HepG2 (cell line): Measurements from ENCODE around the gene MESD. TPM values are rescaled to one million over a fixed set of nuclear protein-coding genes. Genes with fewer than 3 reads are reported as not detected.
A peak's percentile ranks its signal among the peaks of the same experiment; 100 is the strongest.

Source experiments
- ATAC-seq: fragments of 200-7000 bp; cut with Tn5 transposase; 3 replicates; pipeline ENCODE4 v1.9.1; 2020; ENCODE audit warnings: mild to moderate bottlenecking, moderate library complexity
- BruUV-seq: library from RNA; stranded (reverse); fragments of 400-500 nt; replicated peaks from 2 replicates; lab custom pipeline; 2021; lab: Mats Ljungman, UMichigan
- CTCF ChIA-PET: fragments of 300-600 bp; formaldehyde crosslinking; extraction: SDS; loops from one replicate; lab custom pipeline; 2021; ENCODE audit warnings: low total read pairs, inconsistent platforms, low intra/inter-chr PET ratio; lab: Yijun Ruan, JAX
- POLR2A ChIA-PET: fragments of 350-600 bp; sonication (Branson Sonifier 250); formaldehyde crosslinking; loops from one replicate; lab custom pipeline; 2020; ENCODE audit warnings: antibody characterized with exemption, inconsistent platforms; lab: Yijun Ruan, JAX
- DNase-seq: peaks from one replicate; pipeline ENCODE4 v3.0.0-alpha.2; 2015; ENCODE audit warnings: low spot score
- FAIRE-seq: peaks from 3 replicates; lab custom pipeline; 2011; peaks lifted over from hg19 to GRCh38; lab: Jason Lieb, UNC
- H2AFZ ChIP-seq: one replicate; pipeline ENCODE4 v1.6.1; 2011; ENCODE audit warnings: low read length, inconsistent platforms
- H3K27ac ChIP-seq: fragments of 300-600 bp; 3 replicates; pipeline ENCODE4 v1.8.0; 2011; ENCODE audit warnings: mixed run types, mild to moderate bottlenecking, mixed read lengths, low read length, inconsistent platforms; ENCODE audit not compliant: insufficient read depth; ENCODE audit errors: extremely low read length
- H3K27me3 ChIP-seq, 2 experiments: fragments of 200-600 bp in 1 of 2; 2 replicates in 1 of 2; 3 replicates in 1 of 2; pipeline versions ENCODE4 v1.6.0 to v1.8.0; 2011; ENCODE audit warnings: low read length in 2 of 2, mild to moderate bottlenecking in 2 of 2, moderate library complexity in 2 of 2, inconsistent platforms in 1 of 2; ENCODE audit not compliant: insufficient read depth in 2 of 2, control insufficient read depth in 1 of 2
- H3K36me3 ChIP-seq, 2 experiments: fragments of 200-600 bp in 1 of 2; replicated peaks in 1 of 2; 2 replicates in 1 of 2; 3 replicates in 1 of 2; pipeline versions ENCODE4 v1.5.1 to v1.8.0; 2011; ENCODE audit warnings: low read length in 2 of 2, inconsistent platforms in 1 of 2; ENCODE audit not compliant: insufficient read depth in 2 of 2, control insufficient read depth in 1 of 2
- H3K4me1 ChIP-seq: 2 replicates; pipeline ENCODE4 v1.5.1; 2012; ENCODE audit warnings: low read length, inconsistent platforms; ENCODE audit not compliant: insufficient read depth
- H3K4me2 ChIP-seq: 2 replicates; pipeline ENCODE4 v1.6.0; 2011; ENCODE audit warnings: low read depth, low read length, inconsistent platforms
- H3K4me3 ChIP-seq, 3 experiments: fragments of 200-600 bp in 1 of 3; sonication (generic), shearing (Covaris generic) in 1 of 3; replicated peaks in 1 of 3; 2 replicates each; pipeline ENCODE4 v1.5.1; 2011 to 2016; ENCODE audit warnings: low read length in 3 of 3, inconsistent platforms in 2 of 3, low read depth in 2 of 3, mild to moderate bottlenecking in 2 of 3, control low read depth in 1 of 3, mixed read lengths in 1 of 3; ENCODE audit not compliant: insufficient read depth in 1 of 3
- H3K79me2 ChIP-seq: one replicate; pipeline ENCODE4 v1.6.1; 2011; ENCODE audit warnings: low read length, inconsistent platforms; ENCODE audit not compliant: insufficient read depth
- H3K9ac ChIP-seq: 2 replicates; pipeline ENCODE4 v1.6.0; 2011; ENCODE audit warnings: mild to moderate bottlenecking, low read depth, low read length, inconsistent platforms; ENCODE audit not compliant: insufficient read depth
- H3K9me3 ChIP-seq: 2 replicates; pipeline ENCODE4 v1.5.1; 2012; ENCODE audit warnings: mild to moderate bottlenecking, low read length
- H4K20me1 ChIP-seq: 2 replicates; pipeline ENCODE4 v1.6.0; 2011; ENCODE audit warnings: inconsistent platforms, mild to moderate bottlenecking, low read length, moderate library complexity; ENCODE audit not compliant: insufficient read depth
- ATF7 ChIP-seq, 2 experiments: fragments of 450-650 bp in 1 of 2; sonication (generic) in 1 of 2; formaldehyde crosslinking in 1 of 2; IDR thresholded peaks; 2 replicates each; pipeline versions ENCODE4 v1.4.0 to v1.6.1; 2016 to 2020; ENCODE audit warnings: antibody characterized with exemption in 1 of 2, mild to moderate bottlenecking in 1 of 2, missing genetic modification reagents in 1 of 2
- CREB1 ChIP-seq, 2 experiments: fragments of 450-650 bp in 1 of 2; IDR thresholded peaks; 2 replicates each; pipeline ENCODE4 v1.6.1; 2016 to 2017; ENCODE audit warnings: control low read depth in 1 of 2, mild to moderate bottlenecking in 1 of 2, missing compliant biosample characterization in 1 of 2, missing genetic modification characterization in 1 of 2
- FIP1L1 ChIP-seq: fragments of 200-400 bp; formaldehyde crosslinking; IDR thresholded peaks from 2 replicates; pipeline ENCODE4 v1.6.1; 2018; ENCODE audit warnings: low read depth, mild to moderate bottlenecking, low read length, moderate library complexity, borderline replicate concordance; ENCODE audit not compliant: insufficient read depth
- ZBTB21 ChIP-seq: sonication (generic); formaldehyde crosslinking; IDR thresholded peaks from 2 replicates; pipeline ENCODE4 v1.4.0; 2020; ENCODE audit warnings: missing genetic modification reagents
- ZFP36 ChIP-seq: fragments of 150-350 bp; IDR thresholded peaks from 2 replicates; pipeline ENCODE4 v1.6.1; 2018; ENCODE audit warnings: borderline replicate concordance, low read length, low read depth; ENCODE audit not compliant: partially characterized antibody
- ZNF331 ChIP-seq: sonication (generic); formaldehyde crosslinking; IDR thresholded peaks from 2 replicates; pipeline ENCODE4 v1.4.0; 2020; ENCODE audit warnings: missing genetic modification reagents
- ZNF607 ChIP-seq: sonication (generic); formaldehyde crosslinking; IDR thresholded peaks from 2 replicates; pipeline ENCODE4 v1.5.1; 2020; ENCODE audit warnings: missing genetic modification reagents, mild to moderate bottlenecking, borderline replicate concordance
- WGBS: methylation state at CpG from one replicate; pipeline ENCODE4 v1.1.6; 2017; ENCODE audit warnings: low lambda C conversion rate; 5-methylcytosine and 5-hydroxymethylcytosine counted together
- in situ Hi-C: cut with HindIII; loops from 2 replicates; pipeline ENCODE4 v1.10.0; 2017; ENCODE audit warnings: low pct_unique_long_range_greater_than_20kb; ENCODE audit not compliant: extremely low pct_ligation_motif_present
- intact Hi-C: fragments of 100-400 bp; cut with micrococcal nuclease; formaldehyde crosslinking; loops from one replicate; pipeline ENCODE4 v1.10.0; 2022; ENCODE audit not compliant: unreplicated experiment
- polyA plus RNA-seq, 8 experiments: library from polyadenylated mRNA; depleted of rRNA in 3 of 8; stranded (reverse) in 7 of 8; unstranded in 1 of 8; fragments of >200 nt; fragmentation: Illumina TruSeq in 4 of 8; extraction: Trizol in 4 of 8; gene quantifications; 2 replicates each; pipeline versions ENCODE4 v1.2.1 to v1.2.3, GENCODE V29; 2011 to 2016; ENCODE audit warnings: low read depth in 4 of 8, missing spikeins in 1 of 8, mixed read lengths in 1 of 8; ENCODE audit not compliant: insufficient read depth in 1 of 8
- total RNA-seq, 5 experiments: library from RNA; depleted of rRNA; stranded (reverse); fragments of >200 nt; fragmentation: Illumina TruSeq; extraction: Trizol; gene quantifications; 2 replicates each; pipeline ENCODE4 v1.2.3, GENCODE V29; 2016; ENCODE audit warnings: low read depth in 1 of 5
- TF ChIP-seq, protein P1 (sequence below): sonication (generic); formaldehyde crosslinking; IDR thresholded peaks from 2 replicates; pipeline ENCODE4 v1.9.0; 2021; ENCODE audit warnings: missing genetic modification reagents, borderline replicate concordance
- TF ChIP-seq, protein P2 (sequence below): sonication (generic); formaldehyde crosslinking; IDR thresholded peaks from 2 replicates; pipeline ENCODE4 v1.4.0; 2020; ENCODE audit warnings: missing genetic modification reagents

MESD gene
- total and polyA plus RNA-seq, 2 of the 13 experiments (the other 11 are each of a cell fraction or from before 2014, with no cell fraction given) = 18.0 to 46.2 TPM

DNA sequence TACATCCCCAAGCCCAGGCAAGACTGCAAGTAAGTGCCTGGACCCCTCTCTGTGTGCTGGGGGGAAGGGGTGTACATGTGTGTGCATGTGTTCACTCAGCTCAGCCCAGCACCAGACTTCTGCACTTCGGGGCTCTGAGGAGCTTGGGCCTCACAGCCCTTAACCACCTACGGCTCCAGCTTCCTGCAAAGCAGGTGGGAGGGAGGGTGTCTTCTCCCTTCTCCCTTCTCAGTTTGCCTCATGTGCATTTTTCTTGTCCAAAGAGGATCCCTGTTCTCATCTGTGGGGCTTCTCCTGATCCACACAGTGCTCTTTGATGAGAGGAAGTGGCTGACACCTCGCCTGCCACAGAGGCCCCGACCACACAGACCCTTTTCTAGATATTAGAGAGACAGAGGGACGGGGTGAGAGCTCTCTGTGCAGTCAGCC, 69.3 kb downstream of the MESD start (continued):
- TF ChIP-seq, protein P1, sequence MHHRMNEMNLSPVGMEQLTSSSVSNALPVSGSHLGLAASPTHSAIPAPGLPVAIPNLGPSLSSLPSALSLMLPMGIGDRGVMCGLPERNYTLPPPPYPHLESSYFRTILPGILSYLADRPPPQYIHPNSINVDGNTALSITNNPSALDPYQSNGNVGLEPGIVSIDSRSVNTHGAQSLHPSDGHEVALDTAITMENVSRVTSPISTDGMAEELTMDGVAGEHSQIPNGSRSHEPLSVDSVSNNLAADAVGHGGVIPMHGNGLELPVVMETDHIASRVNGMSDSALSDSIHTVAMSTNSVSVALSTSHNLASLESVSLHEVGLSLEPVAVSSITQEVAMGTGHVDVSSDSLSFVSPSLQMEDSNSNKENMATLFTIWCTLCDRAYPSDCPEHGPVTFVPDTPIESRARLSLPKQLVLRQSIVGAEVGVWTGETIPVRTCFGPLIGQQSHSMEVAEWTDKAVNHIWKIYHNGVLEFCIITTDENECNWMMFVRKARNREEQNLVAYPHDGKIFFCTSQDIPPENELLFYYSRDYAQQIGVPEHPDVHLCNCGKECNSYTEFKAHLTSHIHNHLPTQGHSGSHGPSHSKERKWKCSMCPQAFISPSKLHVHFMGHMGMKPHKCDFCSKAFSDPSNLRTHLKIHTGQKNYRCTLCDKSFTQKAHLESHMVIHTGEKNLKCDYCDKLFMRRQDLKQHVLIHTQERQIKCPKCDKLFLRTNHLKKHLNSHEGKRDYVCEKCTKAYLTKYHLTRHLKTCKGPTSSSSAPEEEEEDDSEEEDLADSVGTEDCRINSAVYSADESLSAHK (CRISPR knock-in tag) = no peak
- TF ChIP-seq ZBTB21 (CRISPR knock-in tag) = no peak
- TF ChIP-seq FIP1L1 = no peak
- TF ChIP-seq ZFP36 = no peak
- TF ChIP-seq ZNF607 (CRISPR knock-in tag) = no peak
- no peak for TF ChIP-seq ZNF331 (CRISPR knock-in tag)

DNA sequence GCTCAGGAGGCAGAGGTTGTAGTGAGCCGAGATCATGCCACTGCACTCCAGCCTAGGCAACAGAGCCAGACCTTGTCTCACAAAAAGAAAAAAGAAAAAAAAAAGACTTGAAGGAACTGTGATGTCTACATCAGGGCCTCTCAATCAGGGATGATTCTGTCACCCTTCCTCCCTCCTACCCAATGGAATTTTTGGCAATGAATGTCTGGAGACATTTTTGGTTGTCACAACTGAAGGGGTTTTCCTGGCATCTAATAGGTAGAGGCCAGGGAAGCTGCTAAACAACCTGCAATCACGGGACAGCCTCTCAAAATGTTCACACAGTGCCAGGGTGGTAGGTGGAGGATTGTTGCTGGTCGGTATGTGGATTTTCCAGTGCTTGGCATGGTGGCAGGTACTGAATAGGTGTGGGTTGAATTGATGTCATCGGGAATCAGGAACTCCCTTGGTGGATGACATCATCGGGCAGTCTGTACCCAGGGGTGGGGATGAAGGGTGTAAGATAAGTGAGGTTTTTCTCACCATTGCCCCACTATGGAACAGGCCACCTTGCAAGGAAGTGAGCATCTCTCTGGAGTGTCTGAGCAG, 71.3 kb downstream of the MESD start:
- H3K4me1 ChIP-seq = peaks cover 13% of the 10 kb centered on the region
- H3K27ac ChIP-seq = no peak overlapping the region
- H3K9ac ChIP-seq = no peak overlapping the region
- H3K36me3 ChIP-seq = peaks cover 21 to 46% of the 10 kb centered on the region in 2 experiments; a peak in 4 of 5 replicates
- peak; percentile 94 for TF ChIP-seq ATF7 (IDR thresholded peaks at IDR 0.05)
- TF ChIP-seq ATF7 (CRISPR knock-in tag; IDR thresholded peaks at IDR 0.05) = no peak
- TF ChIP-seq CREB1 (IDR thresholded peaks at IDR 0.05) = peak; percentile 46; the same call in 1 of the 2 replicates
- no peak for TF ChIP-seq CREB1 (CRISPR knock-in tag; IDR thresholded peaks at IDR 0.05)
- TF ChIP-seq, protein P2, sequence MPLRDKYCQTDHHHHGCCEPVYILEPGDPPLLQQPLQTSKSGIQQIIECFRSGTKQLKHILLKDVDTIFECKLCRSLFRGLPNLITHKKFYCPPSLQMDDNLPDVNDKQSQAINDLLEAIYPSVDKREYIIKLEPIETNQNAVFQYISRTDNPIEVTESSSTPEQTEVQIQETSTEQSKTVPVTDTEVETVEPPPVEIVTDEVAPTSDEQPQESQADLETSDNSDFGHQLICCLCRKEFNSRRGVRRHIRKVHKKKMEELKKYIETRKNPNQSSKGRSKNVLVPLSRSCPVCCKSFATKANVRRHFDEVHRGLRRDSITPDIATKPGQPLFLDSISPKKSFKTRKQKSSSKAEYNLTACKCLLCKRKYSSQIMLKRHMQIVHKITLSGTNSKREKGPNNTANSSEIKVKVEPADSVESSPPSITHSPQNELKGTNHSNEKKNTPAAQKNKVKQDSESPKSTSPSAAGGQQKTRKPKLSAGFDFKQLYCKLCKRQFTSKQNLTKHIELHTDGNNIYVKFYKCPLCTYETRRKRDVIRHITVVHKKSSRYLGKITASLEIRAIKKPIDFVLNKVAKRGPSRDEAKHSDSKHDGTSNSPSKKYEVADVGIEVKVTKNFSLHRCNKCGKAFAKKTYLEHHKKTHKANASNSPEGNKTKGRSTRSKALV = no peak
- H3K79me2 ChIP-seq = no peaks in the 10 kb centered on the region
- ChIA-PET CTCF (no interaction called here), POLR2A (no interaction called here)
- DNase-seq (no peak), FAIRE-seq (no peak), ATAC-seq (no peak)
- no peaks in the 10 kb centered on the region for H3K9me3 ChIP-seq
- in situ Hi-C loops (no loop called here), intact Hi-C loops (no loop called here)
- no peak overlapping the region for H2AFZ ChIP-seq
- no TSS peak for BruUV-seq
- no peak overlapping the region for H3K4me2 ChIP-seq
- H4K20me1 ChIP-seq = no peaks in the 10 kb centered on the region; the same call in 1 of the 2 replicates
- H3K4me3 ChIP-seq = no peak overlapping the region
- no peaks in the 10 kb centered on the region; a peak in 1 of 5 replicates for H3K27me3 ChIP-seq
- 97% methylated on average over 5 of the region's 5 CpGs for WGBS
